UCSD-AML1 (cell line): ENCODE data around the gene CHST9.
"Not testable (repeated sequence)": the region's sequence is repeated elsewhere in the genome, so short reads cannot be mapped to it uniquely, and the experiment has no call there.

Experiments
- DNase-seq: peaks from one replicate; lab custom pipeline; 2025; ENCODE audit not compliant: unreplicated experiment; lab: John Stamatoyannopoulos, UW

Gene CHST9

DNA sequence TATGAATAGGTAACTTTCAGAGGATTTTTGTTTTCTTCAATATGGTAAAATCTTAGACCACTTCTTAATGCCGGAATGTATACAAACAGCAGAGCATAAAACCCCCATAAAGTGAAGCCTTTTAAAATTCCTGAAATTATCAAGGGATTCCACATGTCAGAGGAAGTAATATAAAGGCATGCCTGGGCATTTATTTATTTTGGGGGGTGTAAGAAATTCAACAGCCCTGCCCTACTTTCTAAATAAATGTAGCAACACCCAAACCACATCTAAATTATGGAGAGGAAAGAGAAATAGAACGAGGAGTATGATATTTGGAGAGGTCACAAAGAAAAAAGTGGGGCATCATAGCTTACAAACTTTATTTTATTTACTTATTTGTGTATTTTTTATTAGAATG is 9.9 kb downstream of the CHST9 start:
- no peak for DNase-seq

DNA sequence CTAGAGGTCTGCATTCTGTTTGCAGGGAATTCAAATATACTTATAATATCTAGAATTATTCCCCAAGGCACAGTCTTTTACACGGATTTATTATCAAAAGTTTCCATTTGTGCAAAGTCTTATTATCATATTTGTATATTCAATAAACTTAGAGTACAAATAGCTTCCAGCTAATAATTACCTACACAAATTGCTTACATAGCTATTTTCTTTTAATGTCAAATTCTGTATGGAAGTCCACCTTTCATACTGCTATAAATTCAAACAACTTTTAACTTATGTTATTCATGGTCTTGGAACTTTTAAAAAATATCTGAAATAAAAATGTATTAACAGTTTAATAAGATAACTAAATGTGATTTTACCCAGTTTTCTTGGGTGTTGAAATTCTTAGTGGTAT is 13.1 kb downstream of the CHST9 start:
- no peak for DNase-seq

DNA sequence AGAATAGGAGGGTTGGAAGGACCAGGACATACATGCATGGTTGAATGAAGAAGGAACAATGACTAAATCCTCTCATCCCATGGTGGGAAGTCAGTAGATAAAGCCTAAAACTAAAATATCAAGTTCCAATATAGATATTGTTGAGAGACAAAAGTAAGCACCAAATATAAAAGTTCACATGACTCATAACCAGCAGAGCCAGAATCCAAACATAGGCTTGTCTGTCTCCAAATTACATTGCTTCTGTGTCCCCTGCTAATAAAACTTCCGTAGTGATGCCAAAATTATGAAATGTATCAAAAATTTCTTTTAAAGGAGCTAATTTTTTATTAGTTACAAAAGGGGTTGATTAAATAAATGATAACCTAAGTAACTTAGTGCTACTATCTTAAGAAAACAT is 19.7 kb downstream of the CHST9 start:
- no peak for DNase-seq

DNA sequence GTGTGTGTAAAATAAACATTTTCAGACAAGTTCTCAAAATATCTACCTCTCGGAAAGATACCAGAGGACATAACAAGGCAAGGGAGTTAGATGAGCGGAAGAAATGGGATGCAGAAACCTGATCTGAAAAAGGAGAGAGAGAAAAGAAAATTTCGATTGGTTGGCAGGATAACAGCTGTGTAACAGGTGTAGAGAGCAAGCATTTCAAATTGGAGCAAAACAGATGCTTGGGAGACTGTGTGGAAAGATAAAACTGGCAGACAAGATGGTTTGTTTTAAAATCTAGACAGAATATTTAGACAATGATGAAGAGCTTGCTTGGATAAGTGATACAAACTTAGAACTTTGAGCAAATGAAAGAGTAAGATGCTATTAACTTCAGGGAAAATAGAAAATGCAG is 20.2 kb downstream of the CHST9 start:
- DNase-seq = no peak

DNA sequence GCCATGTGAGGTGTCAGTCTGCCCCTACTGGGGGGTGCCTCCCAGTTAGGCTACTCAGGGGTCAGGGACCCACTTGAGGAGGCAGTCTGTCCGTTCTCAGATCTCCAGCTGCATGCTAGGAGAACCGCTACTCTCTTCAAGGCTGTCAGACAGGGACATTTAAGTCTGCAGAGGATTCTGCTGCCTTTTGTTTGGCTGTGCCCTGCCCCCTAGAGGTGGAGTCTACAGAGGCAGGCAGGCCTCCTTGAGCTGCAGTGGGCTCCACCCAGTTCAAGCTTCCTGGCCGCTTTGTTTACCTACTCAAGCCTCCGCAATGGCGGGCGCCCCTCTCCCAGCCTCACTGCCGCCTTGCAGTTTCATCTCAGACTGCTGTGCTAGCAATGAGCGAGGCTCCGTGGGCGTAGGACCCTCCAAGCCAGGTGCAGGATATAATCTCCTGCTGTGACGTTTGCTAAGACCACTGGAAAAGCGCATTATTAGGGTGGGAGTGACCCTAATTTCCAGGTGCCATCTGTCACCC is 21.9 kb downstream of the CHST9 start:
- DNase-seq = not testable (repeated sequence)

DNA sequence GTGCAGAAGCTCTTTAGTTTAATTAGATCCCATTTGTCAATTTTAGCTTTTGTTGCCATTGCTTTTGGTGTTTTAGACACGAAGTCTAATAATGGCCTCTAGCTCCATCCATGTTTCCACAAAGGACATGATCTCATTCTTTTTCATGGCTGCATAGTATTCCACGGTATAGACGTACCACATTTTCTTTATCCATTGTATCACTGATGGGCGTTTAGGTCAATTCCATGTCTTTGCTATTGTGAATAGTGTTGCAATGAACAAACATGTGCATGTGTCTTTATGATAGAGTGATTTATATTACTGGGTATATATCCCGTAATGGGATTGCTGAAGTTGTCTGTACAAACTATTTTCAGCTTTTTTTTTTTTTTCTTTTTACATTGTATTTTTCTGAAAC is 35.9 kb downstream of the CHST9 start:
- DNase-seq = not testable (repeated sequence)

DNA sequence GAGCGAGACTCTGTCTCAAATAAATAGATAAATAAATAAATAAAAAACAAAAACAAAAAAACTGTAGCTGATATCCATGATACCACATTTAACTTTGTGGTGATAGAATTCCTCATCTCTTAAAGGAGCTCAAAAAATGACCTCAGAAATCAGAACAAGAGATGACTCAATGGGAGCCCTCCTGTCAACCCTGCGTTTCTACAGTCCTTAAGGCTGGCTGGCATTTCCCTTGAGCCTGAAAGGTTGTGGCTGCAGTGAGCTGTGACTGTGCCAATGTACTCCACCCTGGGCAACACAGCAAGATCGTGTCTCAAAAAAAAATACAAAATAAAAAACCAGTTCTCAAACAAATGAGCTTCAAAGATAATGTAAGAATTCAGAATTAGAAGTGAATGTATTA is 40.4 kb downstream of the CHST9 start:
- DNase-seq = no peak

DNA sequence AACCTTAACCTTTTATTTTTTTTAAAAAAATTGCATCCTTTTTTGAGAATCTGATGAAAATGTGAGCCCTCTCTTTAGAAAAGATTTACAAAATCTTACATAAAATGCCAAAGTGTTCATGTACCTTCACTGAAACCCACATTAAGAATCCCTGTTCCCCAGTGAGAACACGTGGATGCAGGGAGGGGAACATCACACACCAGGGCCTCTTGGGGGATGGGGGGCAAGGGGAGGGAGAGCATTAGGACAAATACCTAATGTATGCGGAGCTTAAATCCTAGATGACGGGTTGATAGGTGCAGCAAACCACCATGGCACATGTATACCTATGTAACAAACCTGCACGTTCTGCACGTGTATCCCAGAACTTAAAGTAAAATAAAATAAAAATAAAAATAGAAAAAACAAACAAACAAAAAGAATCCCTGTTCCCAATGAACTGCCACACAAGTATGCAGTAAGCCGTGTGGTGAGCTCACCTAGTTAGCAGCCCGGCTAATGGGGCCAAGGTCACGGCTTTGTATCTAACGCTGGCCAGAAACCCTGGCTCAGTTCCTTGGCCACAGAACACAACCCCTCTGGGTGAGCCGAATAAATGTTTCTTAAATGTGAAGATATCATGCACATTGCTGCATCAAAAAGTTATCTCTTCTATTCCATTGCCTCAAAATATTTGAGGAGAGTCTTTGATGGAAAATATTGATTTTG is 41.4 kb downstream of the CHST9 start:
- no peak for DNase-seq

DNA sequence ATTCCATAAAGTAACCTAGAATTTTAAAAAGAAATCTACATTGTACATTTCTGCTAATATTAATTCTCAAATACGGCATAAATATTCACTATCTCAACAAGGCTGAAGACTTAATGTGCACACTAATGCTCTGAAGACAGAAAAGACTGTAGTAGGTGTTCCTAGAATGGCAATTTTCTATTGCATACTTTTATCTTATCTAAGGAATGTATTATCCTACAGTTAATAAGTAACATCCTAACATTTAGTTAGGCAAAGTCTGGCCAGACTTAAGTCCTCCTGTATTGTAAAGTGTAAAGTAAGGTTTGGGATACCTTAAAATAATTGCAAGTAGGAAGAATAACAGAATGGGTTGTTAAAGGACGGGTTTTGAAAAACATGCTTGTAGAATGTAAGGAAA is 42.2 kb downstream of the CHST9 start:
- no peak for DNase-seq

DNA sequence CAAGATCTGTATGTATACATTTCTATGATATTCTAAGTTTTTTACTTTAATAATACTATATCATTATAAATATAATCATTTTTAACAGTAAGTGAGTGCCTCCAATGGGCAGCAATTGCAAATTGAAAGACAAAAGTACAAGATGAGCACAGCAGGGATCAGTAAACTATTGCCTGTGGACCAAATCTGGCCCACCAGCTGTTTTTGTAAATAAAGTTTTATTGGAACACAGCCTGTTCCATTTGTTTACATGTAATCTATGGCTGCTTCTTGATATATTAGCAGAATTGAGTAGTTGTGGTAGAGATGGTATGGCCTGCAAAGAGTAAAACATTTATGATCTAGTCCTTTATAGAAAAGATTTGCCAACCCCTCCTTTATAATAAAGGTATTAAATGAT is 43.2 kb downstream of the CHST9 start:
- no peak for DNase-seq

DNA sequence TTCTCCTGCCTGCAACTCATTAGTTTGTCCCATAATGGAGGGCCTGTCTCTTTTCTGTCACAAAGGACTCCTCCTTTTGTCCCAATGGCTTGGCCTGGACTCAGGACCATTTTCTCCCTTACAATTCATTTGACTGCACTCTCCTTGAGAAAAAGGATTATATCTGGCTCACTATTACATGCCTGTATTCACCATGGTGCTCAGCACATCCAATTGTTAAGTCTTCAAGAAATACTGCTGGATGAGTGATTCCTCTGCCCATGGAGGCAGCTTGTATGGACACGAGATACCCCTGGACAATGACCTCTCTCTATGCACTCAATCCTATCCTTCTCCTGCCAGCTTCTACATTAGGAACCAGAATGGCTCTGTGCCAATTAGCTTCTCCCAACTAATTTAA is 47.0 kb downstream of the CHST9 start:
- DNase-seq = no peak

DNA sequence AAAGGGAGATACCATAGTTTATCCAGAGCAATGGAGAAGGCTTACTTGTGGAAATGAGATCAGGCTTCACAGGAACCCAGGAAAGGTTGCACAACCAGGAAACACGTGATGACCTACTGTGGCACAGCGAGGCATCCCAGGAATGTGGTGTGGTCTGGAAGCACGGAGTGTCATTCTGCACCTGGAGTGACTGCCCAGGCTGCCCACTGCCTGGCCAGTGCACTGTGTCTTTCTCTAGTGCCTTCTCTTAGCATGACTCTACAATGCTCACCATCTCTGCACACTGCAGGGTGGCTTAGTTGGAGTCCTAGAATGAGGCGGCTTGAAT is 48.9 kb downstream of the CHST9 start:
- DNase-seq = no peak

DNA sequence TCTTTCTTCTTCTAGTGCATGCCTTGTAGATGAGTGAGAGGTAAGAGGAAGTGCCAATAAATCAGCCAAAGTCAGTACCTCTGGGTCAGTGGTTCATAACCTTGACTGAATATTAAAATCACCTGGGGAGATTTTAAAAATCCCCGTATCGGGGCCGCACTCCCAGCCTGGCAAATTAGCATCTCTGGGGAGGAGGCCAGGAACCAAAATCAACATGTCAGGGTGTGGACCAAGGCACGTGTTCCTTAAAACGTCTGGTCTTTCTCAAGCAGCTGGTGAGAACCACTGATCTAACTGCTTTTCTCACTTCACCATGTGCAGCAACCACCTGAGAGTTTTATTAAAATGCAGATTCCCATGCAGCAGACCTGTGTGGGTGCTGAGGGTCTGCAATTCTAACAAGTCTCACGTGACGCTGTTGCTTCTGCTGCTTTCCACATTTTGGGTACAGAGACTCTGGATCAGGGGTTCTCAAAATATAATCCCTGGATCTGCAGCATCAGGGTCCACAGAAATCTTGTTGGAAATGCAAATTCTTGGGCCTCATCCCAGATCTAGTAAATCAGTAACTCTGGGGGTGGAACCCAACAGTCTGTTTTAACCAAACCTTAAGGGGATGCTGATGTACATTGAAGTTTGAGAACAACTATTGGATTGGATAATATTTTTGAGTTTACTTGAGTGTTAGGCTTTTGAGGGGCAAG is 49.5 kb downstream of the CHST9 start:
- no peak for DNase-seq

DNA sequence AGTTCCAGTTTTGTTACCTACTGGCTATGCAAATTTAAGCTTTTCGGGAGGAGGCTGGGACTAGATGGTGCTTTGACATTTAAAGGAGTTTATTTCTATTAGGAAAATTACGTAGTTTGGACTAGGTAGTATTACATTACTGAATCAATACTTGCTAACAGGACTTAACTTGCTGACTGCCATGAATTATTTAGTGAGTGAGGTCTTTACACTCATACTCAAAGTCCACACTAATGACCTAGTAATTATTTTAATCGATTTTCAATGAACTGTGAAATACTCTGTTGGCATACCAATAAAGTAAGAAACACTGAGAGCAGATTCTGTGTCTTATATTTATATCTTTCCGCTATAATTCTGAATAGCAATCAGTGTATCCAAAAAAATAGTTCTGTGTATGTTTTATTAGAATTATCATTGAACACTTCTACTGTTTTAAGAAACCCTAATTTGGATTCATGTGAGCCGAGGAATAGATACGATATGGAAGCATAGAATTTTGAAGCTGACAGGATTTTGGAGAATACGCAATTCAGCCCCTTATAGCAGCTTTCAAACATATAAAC is 55.0 kb downstream of the CHST9 start:
- DNase-seq = no peak

DNA sequence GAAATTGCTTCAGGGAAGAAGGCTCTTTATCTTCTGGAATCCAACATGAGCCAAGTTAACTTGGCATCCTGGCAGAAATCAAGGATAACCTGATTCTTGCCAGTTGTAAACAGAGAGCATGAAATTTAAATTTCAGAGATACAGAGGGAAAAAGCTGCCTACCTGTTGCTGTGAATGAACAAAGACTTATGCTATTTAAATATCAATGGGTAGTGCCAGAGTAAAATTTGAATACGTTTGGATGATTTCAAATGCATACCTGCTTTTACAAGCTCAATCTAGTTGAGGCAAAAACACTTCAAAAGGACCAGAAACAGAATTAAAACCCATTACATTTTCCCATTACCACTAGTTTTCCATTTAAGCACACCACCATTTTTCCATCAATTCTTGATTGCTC is 60.9 kb downstream of the CHST9 start:
- DNase-seq = no peak

DNA sequence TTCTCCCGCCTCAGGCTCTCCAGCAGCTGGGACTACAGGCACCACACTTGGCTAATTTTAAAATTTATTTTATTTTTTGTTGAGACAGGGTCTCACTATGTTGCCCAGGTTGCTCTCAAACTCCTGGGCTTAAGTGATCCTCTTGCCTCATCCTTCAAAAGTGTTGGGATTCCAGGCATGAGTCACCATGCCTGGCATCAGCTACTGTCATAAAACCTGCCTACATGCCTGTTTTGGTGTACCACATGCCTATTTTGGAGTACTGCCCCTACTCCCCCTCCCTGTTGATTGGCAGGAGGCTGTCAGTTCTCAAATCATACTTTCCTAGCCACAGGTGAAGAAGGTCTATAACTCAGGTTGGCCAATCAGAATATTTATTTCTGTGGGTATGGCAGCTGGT is 64.0 kb downstream of the CHST9 start:
- no peak for DNase-seq

DNA sequence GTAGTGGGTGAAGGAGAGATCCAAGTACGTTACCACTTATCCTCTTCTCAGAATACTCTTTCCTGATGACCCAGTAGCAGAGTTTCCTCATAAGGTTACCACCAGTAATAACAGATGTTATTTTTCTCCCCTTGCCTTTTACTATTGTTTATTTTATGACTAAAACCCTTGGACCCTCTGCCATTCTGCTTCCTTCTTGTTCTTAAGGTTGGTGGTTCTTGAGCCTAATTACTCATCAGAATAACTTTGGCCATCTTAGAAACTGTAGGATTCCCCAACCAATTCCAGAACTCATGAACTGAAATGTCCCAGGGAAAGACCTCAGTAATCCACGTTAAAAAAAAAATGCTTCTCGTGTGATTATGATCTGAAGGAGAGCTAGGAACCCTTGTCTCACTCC is 64.9 kb downstream of the CHST9 start:
- no peak for DNase-seq

DNA sequence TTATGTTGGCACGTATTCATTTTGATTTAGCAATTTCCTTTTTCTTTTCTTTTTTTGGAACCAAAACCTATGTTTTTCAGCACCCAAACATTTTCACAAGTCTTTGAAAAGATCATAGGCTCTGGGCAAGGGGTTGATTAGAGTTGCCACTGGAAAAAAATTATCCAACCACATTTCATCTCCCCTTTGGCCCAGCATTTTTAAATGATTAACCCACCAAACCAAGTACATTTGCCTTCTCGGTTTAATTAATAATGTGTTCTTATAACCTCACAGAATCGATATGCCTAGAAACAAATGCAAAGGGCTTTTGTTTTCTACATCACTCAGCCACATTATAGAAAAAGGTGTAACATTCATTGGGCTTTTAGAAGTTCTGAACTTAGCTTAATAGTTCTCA is 66.1 kb downstream of the CHST9 start:
- DNase-seq = no peak

DNA sequence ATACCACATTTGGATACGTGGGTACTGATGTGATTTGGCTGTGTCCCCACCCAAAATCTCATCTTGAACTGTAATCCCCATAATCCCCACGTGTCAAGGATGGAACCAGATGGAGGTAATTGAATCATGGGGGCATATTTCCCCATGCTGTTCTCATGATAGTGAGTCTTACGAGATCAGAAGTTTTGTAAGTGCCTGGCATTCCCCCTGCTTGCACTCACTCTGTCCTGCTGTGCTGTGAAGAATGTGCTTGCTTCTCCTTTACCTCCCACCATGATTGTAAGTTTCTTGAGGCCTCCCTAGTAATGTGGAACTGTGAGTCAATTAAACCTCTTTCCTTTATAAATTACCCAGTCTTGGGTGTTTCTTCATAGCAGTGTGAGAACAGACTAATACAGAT is 70.3 kb downstream of the CHST9 start:
- DNase-seq = no peak

DNA sequence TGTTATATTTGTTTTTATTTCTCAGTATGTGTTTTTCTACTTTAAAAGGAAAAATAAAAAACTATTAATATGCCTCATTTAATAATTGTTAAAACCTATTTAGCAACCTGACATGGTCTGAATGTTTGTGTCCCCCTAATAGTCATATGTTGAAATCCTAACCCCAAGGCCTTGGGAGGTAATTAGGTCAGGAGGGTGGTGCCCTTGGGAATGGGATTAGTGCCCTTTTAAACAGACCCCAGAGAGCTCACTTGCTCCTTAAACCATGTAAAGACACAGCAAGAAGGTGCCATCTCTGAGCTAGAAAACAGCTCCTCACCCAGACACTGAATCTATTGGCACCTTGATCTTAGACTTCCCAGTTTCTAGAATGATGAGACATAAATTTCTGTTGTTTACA is 71.8 kb downstream of the CHST9 start:
- no peak for DNase-seq

DNA sequence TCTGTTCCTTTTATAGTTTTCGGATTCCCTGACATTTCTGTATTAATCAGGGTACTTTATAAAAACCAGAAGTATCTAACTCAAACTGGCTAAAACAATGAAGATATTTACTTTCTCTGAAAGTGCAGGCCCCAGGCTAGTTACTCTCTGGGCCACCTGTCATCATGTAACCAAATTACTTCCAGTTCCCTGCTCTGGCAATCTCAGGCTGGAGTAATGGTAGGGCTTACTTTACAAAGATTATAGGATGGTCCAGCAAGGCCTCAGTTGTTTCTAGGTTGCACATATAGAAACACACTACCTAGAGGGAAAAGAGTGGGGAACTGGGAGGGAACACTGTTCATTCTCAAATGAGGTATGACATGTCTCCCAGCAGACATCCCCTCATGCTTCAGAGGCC is 74.8 kb downstream of the CHST9 start:
- DNase-seq = no peak

DNA sequence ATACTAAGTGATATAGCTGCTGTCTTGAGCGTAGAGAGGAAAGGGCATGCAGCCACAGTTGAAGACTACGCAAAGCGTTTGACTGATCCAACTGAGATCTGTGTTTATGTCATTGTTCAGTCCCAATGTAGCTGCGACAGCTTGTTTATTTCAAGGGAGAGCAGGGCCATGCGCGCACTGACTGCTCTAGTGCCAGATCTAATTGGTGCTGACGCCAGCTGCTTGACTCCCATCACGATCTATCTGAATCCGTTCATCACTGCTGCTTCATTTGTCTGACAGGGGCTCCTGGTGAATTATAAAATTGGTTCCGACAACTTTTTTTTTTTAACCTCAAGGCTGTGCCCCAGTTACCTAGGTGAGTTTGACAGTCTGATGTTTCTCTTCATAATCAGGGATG is 75.7 kb downstream of the CHST9 start:
- no peak for DNase-seq

DNA sequence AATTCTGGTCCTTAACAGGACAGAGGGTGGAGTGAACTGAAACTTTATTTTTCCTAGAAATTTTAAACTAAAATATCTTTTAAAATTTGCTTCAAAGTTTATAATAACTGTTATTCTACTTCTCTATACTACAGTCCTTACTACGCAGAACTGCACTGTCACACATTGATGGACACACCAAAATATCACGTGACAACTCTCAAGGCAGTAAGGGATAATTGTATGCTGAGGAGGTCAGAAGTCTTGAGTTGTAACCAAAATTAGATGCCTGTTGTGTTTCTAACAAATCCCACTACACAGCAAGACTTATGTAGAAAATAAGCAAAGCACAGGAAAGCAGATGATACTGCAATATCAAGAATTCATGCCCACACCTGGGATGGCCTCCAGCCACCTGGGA is 76.3 kb downstream of the CHST9 start:
- DNase-seq = no peak
